NCI-H1092 (cell line): Measurements from ENCODE around the gene OSBPL3.

Experiments
- DNase-seq: peaks from one replicate; lab custom pipeline; 2025; lab: John Stamatoyannopoulos, UW

OSBPL3 gene

GRCh38 chr7:24760968-24761367 lies 219.0 kb downstream of the OSBPL3 start:
- no peak for DNase-seq

GRCh38 chr7:24757353-24758275 lies 222.4 kb downstream of the OSBPL3 start, which contains the start of gene GSDME:
Gene GSDME, minus strand, starts transcription at chr7:24757464. Its CDS starts 7,690 bp downstream, at chr7:24749774.
- no peak for DNase-seq

DNA sequence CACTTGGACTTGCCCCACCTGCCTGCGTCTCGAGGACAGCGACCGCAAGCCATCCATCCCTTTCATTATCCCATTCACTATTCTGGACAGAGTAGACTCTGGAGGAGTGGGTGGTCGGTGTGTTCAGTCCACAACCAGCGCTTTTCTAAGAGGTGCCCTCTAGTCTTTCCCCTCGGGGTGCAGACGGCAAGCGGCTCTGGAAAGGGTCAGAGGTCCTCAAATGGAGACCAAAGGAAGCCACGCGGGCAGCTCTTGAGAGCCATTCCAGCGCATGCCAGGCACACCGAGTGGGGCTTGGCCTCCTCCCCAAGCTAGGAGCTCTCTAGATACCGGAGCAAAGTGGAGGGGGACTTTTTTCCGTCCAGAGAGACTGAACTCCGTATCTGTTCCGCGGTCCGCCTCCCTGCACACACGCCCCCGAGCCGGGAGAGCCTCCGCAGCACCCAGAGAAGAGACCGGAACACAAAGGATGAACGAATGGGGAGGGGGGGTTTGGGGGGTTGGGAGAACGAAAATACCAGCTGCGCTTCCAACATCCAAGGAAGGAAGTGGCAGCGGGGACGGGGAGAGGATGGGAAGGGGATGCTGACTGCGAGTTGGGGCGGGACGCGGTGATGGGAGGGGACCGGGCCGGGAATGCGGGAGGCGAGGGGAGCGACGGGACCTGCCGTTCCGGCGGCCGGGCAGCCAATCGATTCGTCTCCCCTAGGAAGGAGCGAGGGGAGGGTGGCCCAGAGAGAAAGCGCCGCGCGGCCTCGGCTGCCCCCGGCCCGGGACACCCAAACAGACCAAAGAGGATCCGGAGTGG lies 223.2 kb downstream of the OSBPL3 start:
- no peak for DNase-seq

- no peak for DNase-seq
Observed at GRCh38 chr7:24755541-24756407, 224.2 kb downstream of the OSBPL3 start.

DNA sequence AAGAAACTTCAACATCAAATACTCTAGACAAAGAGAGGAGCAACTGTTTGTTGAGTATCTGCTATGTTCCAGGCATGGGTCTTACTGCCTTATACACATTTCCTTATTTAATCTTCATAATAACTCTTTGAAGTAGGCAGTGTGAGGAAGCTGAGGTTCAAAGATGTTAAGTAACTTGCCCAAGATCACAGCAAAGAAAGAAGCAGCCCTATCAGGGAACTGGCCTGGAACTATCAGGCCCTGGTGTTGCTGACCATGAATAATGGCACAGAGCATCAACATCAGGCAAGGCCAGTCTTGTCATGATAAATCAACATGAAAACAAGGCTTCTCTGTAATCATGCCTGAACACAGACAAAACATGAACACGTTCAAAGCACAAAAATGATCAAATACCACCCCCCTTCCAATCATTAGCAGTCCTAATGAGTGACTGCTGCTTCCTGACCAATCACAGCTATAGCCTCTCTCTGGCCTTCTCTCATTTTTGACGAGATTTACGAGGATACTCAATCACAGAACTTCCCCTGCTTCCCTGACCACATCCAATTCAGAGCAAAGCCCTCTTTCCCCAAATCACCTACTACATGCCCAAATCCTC lies 225.0 kb downstream of the OSBPL3 start:
- DNase-seq, result no peak

DNA sequence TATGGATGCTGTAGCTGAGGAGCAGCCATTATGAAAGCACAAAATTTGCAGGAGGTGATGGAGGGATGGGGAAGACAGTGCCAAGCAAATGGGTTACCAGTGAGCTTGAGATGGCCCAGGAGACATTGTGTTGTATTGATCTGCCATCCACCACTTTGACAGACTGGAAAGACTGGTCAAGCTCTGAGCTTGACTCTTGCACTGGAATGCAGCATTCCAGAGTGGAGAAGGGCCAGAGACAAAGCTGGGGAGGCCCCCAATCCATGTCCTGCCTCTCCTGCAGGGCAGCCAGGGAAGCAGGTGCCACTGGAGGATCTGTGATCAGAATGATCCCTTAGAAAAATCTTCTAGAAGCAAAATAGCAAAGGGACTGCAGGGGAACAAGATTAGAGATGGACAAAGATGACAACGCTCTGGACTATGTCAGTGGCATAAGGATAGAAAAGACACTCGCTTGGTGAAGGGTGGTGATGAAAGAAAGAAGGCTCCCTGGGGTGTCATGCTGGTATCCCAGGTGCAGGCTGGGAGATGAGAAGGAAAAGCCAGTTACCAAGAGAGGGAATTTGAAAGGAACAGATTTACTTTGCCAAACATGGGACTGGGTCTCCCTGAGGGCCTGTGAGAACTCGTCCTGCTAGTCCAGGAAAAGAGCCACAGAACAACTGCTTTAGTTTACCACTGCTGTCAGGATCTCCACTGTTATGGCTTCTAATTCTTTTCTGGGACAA lies 227.7 kb downstream of the OSBPL3 start:
- DNase-seq, result no peak

DNA sequence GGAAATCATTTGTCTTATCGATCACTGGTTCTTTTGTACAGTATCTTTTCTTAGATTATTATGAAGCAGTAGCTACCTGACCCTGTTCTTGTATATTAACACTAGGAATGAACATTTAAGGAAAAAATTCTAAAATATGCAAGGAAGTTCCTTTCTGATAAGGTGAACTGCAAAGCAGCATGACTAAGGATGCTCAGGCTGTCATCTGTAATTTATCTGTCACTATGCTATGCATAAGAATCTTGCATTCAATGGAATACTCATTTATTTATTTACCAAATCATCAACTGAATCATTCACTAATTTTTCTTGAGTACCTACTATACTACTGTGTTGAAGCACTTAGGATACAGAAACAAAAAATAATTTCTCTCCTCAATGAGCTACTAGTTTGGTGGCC lies 228.5 kb downstream of the OSBPL3 start:
- no peak for DNase-seq

DNA sequence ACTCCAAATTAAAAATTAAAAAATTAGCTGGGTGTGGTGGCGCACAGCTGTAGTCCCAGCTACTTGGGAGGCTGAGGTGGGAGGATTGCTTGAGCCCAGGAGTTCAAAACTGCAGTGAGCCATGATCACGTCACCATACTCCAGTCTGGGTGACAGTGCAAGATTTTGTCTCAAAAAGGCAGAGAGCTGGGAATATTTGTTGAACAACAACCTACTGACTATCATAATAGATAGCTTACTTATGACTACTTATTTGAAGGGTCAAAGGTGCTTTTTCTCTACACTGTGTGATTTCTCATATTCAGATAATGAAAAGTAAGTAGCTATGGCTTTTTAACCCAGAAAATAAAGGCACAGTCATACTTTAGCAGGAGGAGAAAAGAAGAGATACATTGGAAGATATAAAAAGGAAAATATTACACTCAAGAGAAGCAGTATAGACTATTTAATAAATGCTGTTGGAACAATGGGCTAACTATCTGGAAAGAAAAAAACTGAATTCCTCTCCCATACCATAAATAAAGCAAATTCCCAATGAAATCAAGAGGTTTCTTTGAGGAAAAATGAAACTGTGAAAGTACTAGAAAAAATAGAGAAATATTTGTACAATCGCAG lies 229.4 kb downstream of the OSBPL3 start:
- no peak for DNase-seq

DNA sequence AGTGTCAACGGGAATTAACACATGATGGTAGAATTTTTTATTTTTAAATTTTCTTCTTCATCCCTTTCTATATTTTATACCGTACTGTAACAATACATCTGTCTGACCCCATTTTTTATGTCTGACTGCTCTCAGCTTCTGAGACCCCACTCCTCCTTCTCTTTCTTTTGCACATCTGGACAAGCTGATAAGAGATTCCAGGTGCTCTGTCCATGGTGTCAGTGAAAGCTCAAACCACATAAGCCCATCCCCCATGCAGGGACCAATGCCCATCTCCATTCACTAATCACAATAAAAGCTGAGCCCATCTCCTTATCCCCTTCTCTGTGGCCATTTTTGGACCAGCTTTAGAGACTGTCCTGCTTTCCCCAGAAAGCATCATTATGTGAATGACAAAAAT lies 231.5 kb downstream of the OSBPL3 start:
- no peak for DNase-seq
